ENCODE results near the gene ARHGAP33.

The ARHGAP33 gene

GRCh38 chr19:35775298-35776101 lies at the start of gene ARHGAP33:
ARHGAP33 (plus strand) TSS chr19:35775564; CDS start chr19:35775659, 95 bp downstream.
- DNase-seq: peak; percentile 99
- no peak for TF ChIP-seq CTCF (IDR thresholded peaks at IDR 0.05; ENCODE audit: low read depth, low read length)
- Histone ChIP-seq H3K4me3 (ENCODE audit: low read depth, low read length) (peak within 1 kb of the TSS; percentile 78), H3K27ac (peak within 1 kb of the TSS; percentile 70), H3K36me3 (peaks cover 34% of the 10 kb centered on the region), H3K9me3 (ENCODE audit: severe bottlenecking) (no peaks in the 10 kb centered on the region), H3K27me3 (ENCODE audit: insufficient read depth, low read depth, severe bottlenecking) (no peaks in the 10 kb centered on the region)

GRCh38 chr19:35727053-35727955 lies 48.1 kb upstream of the ARHGAP33 start:
- Histone ChIP-seq H3K4me3 (ENCODE audit: low read depth, low read length) (no peak overlapping the region), H3K9me3 (ENCODE audit: severe bottlenecking) (no peaks in the 10 kb centered on the region), H3K27ac (no peak overlapping the region), H3K36me3 (peaks cover 97% of the 10 kb centered on the region), H3K27me3 (ENCODE audit: insufficient read depth, low read depth, severe bottlenecking) (no peaks in the 10 kb centered on the region)
- no peak for TF ChIP-seq CTCF (IDR thresholded peaks at IDR 0.05; ENCODE audit: low read depth, low read length)
- DNase-seq: no peak

- Histone ChIP-seq H3K4me3 (ENCODE audit: low read depth, low read length) (no peak overlapping the region), H3K9me3 (ENCODE audit: severe bottlenecking) (no peaks in the 10 kb centered on the region), H3K27me3 (ENCODE audit: insufficient read depth, low read depth, severe bottlenecking) (no peaks in the 10 kb centered on the region), H3K36me3 (peaks cover 95% of the 10 kb centered on the region), H3K27ac (no peak overlapping the region)
- no peak for DNase-seq
- no peak for TF ChIP-seq CTCF (IDR thresholded peaks at IDR 0.05; ENCODE audit: low read depth, low read length)
Observed at GRCh38 chr19:35727956-35728706, 47.2 kb upstream of the ARHGAP33 start.

- DNase-seq: no peak
- Histone ChIP-seq H3K4me3 (ENCODE audit: low read depth, low read length) (no peak overlapping the region), H3K27ac (no peak overlapping the region), H3K27me3 (ENCODE audit: insufficient read depth, low read depth, severe bottlenecking) (no peaks in the 10 kb centered on the region), H3K9me3 (ENCODE audit: severe bottlenecking) (no peaks in the 10 kb centered on the region), H3K36me3 (peaks cover 93% of the 10 kb centered on the region)
- TF ChIP-seq CTCF (IDR thresholded peaks at IDR 0.05; ENCODE audit: low read depth, low read length): no peak
Observed at GRCh38 chr19:35729021-35729420, 46.3 kb upstream of the ARHGAP33 start.

GRCh38 chr19:35729763-35730162 lies 45.6 kb upstream of the ARHGAP33 start:
- DNase-seq: no peak
- Histone ChIP-seq H3K9me3 (ENCODE audit: severe bottlenecking) (no peaks in the 10 kb centered on the region), H3K36me3 (peaks cover 93% of the 10 kb centered on the region), H3K27ac (no peak overlapping the region), H3K4me3 (ENCODE audit: low read depth, low read length) (no peak overlapping the region), H3K27me3 (ENCODE audit: insufficient read depth, low read depth, severe bottlenecking) (no peaks in the 10 kb centered on the region)
- TF ChIP-seq CTCF (IDR thresholded peaks at IDR 0.05; ENCODE audit: low read depth, low read length): no peak
